Left ventricle myocardium superior (tissue), 1 donor: ENCODE results near the gene ATG13. TPM values are rescaled to one million over a fixed set of nuclear protein-coding genes. Genes with fewer than 3 reads are reported as not detected.
"Not testable (repeated sequence)": the region's sequence is repeated elsewhere in the genome, so short reads cannot be mapped to it uniquely, and the experiment has no call there.

Source experiments
- ATAC-seq: fragments of 200-7000 bp; cut with Tn5 transposase; one replicate; pipeline ENCODE4 v1.9.1; 2020; ENCODE audit warnings: mild to moderate bottlenecking, moderate library complexity
- DNase-seq: peaks from one replicate; pipeline ENCODE4 v3.0.0-alpha.2; 2020
- intact Hi-C: fragments of 100-400 bp; cut with micrococcal nuclease; formaldehyde crosslinking; loops from one replicate; pipeline ENCODE4 v1.11.0; 2022
- long read RNA-seq: library from polyadenylated mRNA; unstranded; transcript quantifications from one replicate; pipeline ENCODE4 v2.0.0, GENCODE V29; 2021
- total RNA-seq: library from RNA; stranded (reverse); fragmentation: NEBNext Ultra II Directional; extraction: Animal tissue kit (Norgen Biotek cat#: 25700); gene quantifications from one replicate; pipeline ENCODE4 v1.2.1, GENCODE V29; 2021
- donor health status: DM: no; HTN: yes; CAD: no; lungs with severe emphysema.

ATG13 gene
- 34.4 TPM for total RNA-seq
- long read RNA-seq, full-length matches to known transcripts, result 6 of 32 reads
- long read RNA-seq, partial matches to known transcripts, result 6 of 32 reads
- long read RNA-seq, other reads (novel, unspliced or antisense), result 20 of 32 reads

GRCh38 chr11:46617134-46617971, at the start of gene ATG13, which contains the start of gene HARBI1:
ATG13 (plus strand) TSS chr11:46617553; CDS start chr11:46644292, 26,739 bp downstream.
HARBI1 (minus strand) TSS chr11:46617227; CDS start chr11:46616237, 990 bp downstream.
- intact Hi-C loops, result no loop called here
- ATAC-seq (peak; percentile 99), DNase-seq (peak; percentile 94)

GRCh38 chr11:46570790-46571398, 46.5 kb upstream of the ATG13 start:
- intact Hi-C loops, result no loop called here
- ATAC-seq, result no peak
- no peak for DNase-seq

- intact Hi-C loops, result no loop called here
- ATAC-seq (no peak), DNase-seq (no peak)
These were observed 42.7 kb upstream of the ATG13 start for GRCh38 chr11:46574656-46575055.

- intact Hi-C loops, result no loop called here
- no peak for ATAC-seq
- DNase-seq, result no peak
These were observed 40.3 kb upstream of the ATG13 start for GRCh38 chr11:46577058-46577457.

- intact Hi-C loops, result no loop called here
- ATAC-seq (no peak), DNase-seq (no peak)
These were observed 34.8 kb upstream of the ATG13 start for GRCh38 chr11:46582588-46582987.

- DNase-seq, ATAC-seq, intact Hi-C loops: not testable (repeated sequence)
These were observed 33.8 kb upstream of the ATG13 start for GRCh38 chr11:46583513-46583912.

GRCh38 chr11:46588131-46588530, 29.2 kb upstream of the ATG13 start:
- intact Hi-C loops, result no loop called here
- no peak for ATAC-seq
- DNase-seq, result no peak

GRCh38 chr11:46588915-46589314, 28.4 kb upstream of the ATG13 start:
- no peak for DNase-seq
- intact Hi-C loops, result no loop called here
- no peak for ATAC-seq

- ATAC-seq (no peak), DNase-seq (no peak)
- intact Hi-C loops, result no loop called here
These were observed 26.4 kb upstream of the ATG13 start for GRCh38 chr11:46590740-46591605.

GRCh38 chr11:46593550-46594373, 23.6 kb upstream of the ATG13 start, which contains the start of gene AMBRA1:
AMBRA1 (minus strand) TSS chr11:46594023; CDS start chr11:46548380, 45,643 bp downstream.
- intact Hi-C loops, result no loop called here

GRCh38 chr11:46594374-46594700, 23.0 kb upstream of the ATG13 start:
- ATAC-seq (no peak), DNase-seq (no peak)
- intact Hi-C loops, result no loop called here

More at GRCh38 chr11:46593550-46594373, 23.6 kb upstream of the ATG13 start, which contains the start of gene AMBRA1:
- DNase-seq, result peak; percentile 87
- ATAC-seq, result peak; percentile 92

GRCh38 chr11:46594785-46595184, 22.6 kb upstream of the ATG13 start:
- intact Hi-C loops, result no loop called here
- ATAC-seq (no peak), DNase-seq (no peak)

- ATAC-seq (no peak), DNase-seq (no peak)
- intact Hi-C loops, result no loop called here
These were observed 20.2 kb upstream of the ATG13 start for GRCh38 chr11:46597155-46597554.

GRCh38 chr11:46597609-46598219, 19.6 kb upstream of the ATG13 start:
- DNase-seq, result no peak
- no peak for ATAC-seq
- intact Hi-C loops, result no loop called here

GRCh38 chr11:46599340-46600193, 17.8 kb upstream of the ATG13 start:
- ATAC-seq, result peak; percentile 67
- intact Hi-C loops, result no loop called here
- DNase-seq, result no peak

- ATAC-seq, result peak; percentile 33
- no peak for DNase-seq
- intact Hi-C loops, result no loop called here
These were observed 17.0 kb upstream of the ATG13 start for GRCh38 chr11:46600194-46600960.
